Body of pancreas (tissue), 4 donors: ENCODE results near the gene BIRC5. TPM values are rescaled to one million over a fixed set of nuclear protein-coding genes. Genes with fewer than 3 reads are reported as not detected.

Source experiments
- ATAC-seq: fragments of 150-250 bp; one replicate; pipeline ENCODE4 v1.9.1; 2016
- DNase-seq, 4 donors: peaks; one replicate each; pipeline ENCODE4 v3.0.0-alpha.2; 2019
- H3K27ac ChIP-seq, 4 donors: fragments of 200-600 bp; sonication (generic); 1 replicate in 3 of 4; 2 replicates in 1 of 4; pipeline versions ENCODE4 v1.5.1 to v1.6.1; 2016 to 2019; ENCODE audit warnings: mild to moderate bottlenecking in 1 of 4, mixed read lengths in 1 of 4, moderate library complexity in 1 of 4
- H3K27me3 ChIP-seq, 2 donors: fragments of 200-600 bp; sonication (generic); one replicate each; pipeline ENCODE4 v1.6.0; 2016; ENCODE audit warnings: mild to moderate bottlenecking in 1 of 2
- H3K36me3 ChIP-seq, 2 donors: fragments of 200-600 bp; sonication (generic); replicated peaks in 1 of 2; 2 replicates each; pipeline ENCODE4 v1.5.1; 2016; ENCODE audit warnings: low read depth in 2 of 2; ENCODE audit not compliant: insufficient read depth in 1 of 2
- H3K4me1 ChIP-seq: fragments of 200-600 bp; sonication (generic); one replicate; pipeline ENCODE4 v1.6.0; 2016
- H3K4me3 ChIP-seq, 2 donors: fragments of 200-600 bp; sonication (generic); 1 replicate in 1 of 2; 2 replicates in 1 of 2; pipeline ENCODE4 v1.5.1; 2016 to 2019
- H3K9me3 ChIP-seq, 3 donors: fragments of 200-600 bp; sonication (generic); 1 replicate in 2 of 3; 2 replicates in 1 of 3; pipeline ENCODE4 v1.5.1; 2016
- CTCF ChIP-seq, 7 experiments: fragments of 450-650 bp in 4 of 7; fragments of 200-600 bp in 3 of 7; sonication (generic) in 3 of 7; IDR thresholded peaks; one replicate each; pipeline ENCODE4 v1.5.1; 2016 to 2019; ENCODE audit warnings: antibody characterized with exemption in 7 of 7
- POLR2A ChIP-seq, 3 donors: fragments of 450-650 bp; IDR thresholded peaks; one replicate each; pipeline ENCODE4 v1.6.1; 2016; ENCODE audit warnings: antibody characterized with exemption in 3 of 3, mild to moderate bottlenecking in 2 of 3
- WGBS, 2 donors: methylation state at CpG; one replicate each; pipeline ENCODE4 v1.1.5; 2017; 5-methylcytosine and 5-hydroxymethylcytosine counted together
- intact Hi-C: fragments of 100-400 bp; cut with DNase I; formaldehyde crosslinking; loops from one replicate; pipeline ENCODE4 v1.15.1; 2023
- total RNA-seq, 2 donors: library from RNA; depleted of rRNA; stranded (reverse); fragments of >200 nt; gene quantifications; one replicate each; pipeline ENCODE4 v1.1.0, GENCODE V29; 2016

The BIRC5 gene
- total RNA-seq, 2 donors from 2014 or later: not detected

DNA sequence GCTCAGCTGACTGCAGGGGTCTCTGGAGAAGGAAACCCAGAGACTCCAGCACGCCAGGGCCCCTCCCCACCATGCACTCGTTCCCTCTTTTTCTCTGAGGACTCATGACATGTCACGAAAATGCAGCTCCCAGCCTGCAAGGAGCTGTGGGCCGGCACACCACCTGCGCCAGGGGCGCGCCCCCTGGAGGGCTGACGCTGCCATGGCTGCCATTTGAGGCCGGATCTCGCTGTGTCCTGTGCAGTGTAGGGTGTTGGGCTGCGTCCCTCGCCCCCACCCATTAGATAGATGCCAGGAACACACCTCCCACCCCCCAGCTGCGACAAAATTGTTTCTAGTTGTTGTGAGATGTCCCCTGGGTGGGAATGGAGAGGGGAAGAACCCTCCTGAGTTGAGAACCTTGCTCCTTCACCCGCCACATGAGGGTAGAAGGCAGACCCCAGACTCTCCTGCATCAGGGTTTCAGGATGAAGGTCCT, 37.5 kb upstream of the BIRC5 start:
- Histone ChIP-seq H3K27ac (peak overlapping the region; percentile 19 to 95 (median 88)), H3K27me3 (no peaks in the 10 kb centered on the region), H3K4me1 (peaks cover 58% of the 10 kb centered on the region), H3K36me3 (no peaks in the 10 kb centered on the region), H3K4me3 (no peak overlapping the region), H3K9me3 (no peaks in the 10 kb centered on the region)
- 11 to 20% methylated on average over 10 to 11 of the region's 14 CpGs for WGBS, 2 donors
- intact Hi-C loops: no loop called here
- ATAC-seq (peak; percentile 28), DNase-seq (peak; percentile 78 to 84 (median 82))
- no peak for TF ChIP-seq POLR2A (IDR thresholded peaks at IDR 0.05)
- TF ChIP-seq CTCF (IDR thresholded peaks at IDR 0.05): peak; percentile 78 to 90 (median 82)

DNA sequence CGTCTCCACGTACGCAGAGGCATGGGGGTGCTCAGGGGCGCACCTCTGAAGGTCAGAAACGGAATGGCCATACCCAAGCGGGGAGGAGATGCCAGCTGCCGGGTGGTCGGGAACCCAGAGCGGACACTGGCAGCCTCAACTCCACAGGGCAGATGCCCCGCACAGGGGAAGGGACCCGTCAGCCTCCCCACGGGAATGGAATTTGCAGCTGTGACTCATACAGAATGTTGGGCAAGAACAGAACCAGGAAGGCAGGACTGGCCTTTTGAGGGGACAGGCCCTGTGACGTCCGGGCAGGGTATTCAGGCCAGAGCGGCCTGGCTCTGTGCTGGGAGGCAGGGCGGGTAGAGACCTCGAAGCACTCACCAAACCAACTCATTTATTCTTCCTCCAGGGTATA, 34.7 kb upstream of the BIRC5 start:
- Histone ChIP-seq H3K27me3 (no peaks in the 10 kb centered on the region), H3K36me3 (no peaks in the 10 kb centered on the region), H3K4me3 (no peak overlapping the region), H3K4me1 (peaks cover 58% of the 10 kb centered on the region), H3K27ac (no peak overlapping the region), H3K9me3 (no peaks in the 10 kb centered on the region)
- no peak for TF ChIP-seq POLR2A (IDR thresholded peaks at IDR 0.05)
- TF ChIP-seq CTCF (IDR thresholded peaks at IDR 0.05): no peak
- no peak for ATAC-seq
- 76 to 79% methylated on average over 7 to 16 of the region's 17 CpGs for whole genome bisulfite sequencing, 2 donors
- DNase-seq: peak in 1 of 4 donors; percentile 56
- intact Hi-C loops: no loop called here

DNA sequence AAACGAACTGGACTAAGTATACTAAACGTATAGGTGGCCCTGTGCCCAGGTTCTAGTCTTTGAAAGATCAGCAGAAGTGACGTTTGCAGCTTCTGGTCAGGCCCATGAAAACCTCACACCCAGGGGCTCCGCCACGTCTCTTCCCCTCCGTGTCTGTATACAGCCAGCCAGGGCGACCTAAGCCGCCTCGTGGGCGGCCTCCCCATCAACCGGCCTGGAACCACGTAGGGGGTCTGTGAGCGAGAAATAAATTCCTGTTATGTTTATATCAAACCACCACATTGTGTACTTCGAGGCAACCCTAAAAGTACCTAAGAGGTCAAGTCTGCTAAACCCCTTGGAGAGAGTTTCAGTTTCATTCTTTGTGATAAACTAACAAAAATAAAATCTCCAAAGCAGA, 34.0 kb upstream of the BIRC5 start:
- H3K27ac ChIP-seq: no peak overlapping the region

DNA sequence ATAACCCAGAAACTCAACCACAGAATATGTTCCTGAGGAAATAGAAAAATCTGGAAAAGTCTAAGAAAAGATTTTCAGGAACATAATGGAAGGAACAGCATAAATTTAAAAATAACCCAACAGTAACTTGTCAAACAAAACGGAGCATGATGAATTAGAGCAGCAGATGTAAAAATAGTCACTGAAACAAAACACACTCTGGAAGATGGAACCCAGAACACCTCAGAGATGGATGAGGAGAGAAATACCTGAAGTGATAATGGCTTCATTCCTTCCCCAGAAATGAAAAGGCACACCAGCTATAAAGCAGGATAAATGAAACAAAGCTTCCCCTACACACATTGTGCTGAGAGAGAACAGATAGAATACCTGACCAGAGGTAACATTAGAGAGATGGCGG, 33.5 kb upstream of the BIRC5 start:
- DNase-seq (no peak), ATAC-seq (no peak)
- Histone ChIP-seq H3K27ac (no peak overlapping the region), H3K9me3 (no peaks in the 10 kb centered on the region), H3K4me1 (peaks cover 58% of the 10 kb centered on the region), H3K36me3 (no peaks in the 10 kb centered on the region), H3K4me3 (no peak overlapping the region), H3K27me3 (no peaks in the 10 kb centered on the region)
- WGBS, 2 donors: 74 to 78% methylated on average over 2 of the region's 2 CpGs
- TF ChIP-seq CTCF (IDR thresholded peaks at IDR 0.05) (no peak), POLR2A (IDR thresholded peaks at IDR 0.05) (no peak)
- intact Hi-C loops: no loop called here

More for the DNA sequence above, 34.0 kb upstream of the BIRC5 start:
- intact Hi-C loops: no loop called here
- no peak for DNase-seq
- WGBS, 2 donors: 75 to 82% methylated on average over 14 of the region's 14 CpGs
- H3K4me1 ChIP-seq: peaks cover 58% of the 10 kb centered on the region
- H3K36me3 ChIP-seq: no peaks in the 10 kb centered on the region
- no peak for TF ChIP-seq CTCF (IDR thresholded peaks at IDR 0.05)
- TF ChIP-seq POLR2A (IDR thresholded peaks at IDR 0.05): no peak
- ATAC-seq: no peak
- no peak overlapping the region for H3K4me3 ChIP-seq
- H3K9me3 ChIP-seq: no peaks in the 10 kb centered on the region
- no peaks in the 10 kb centered on the region for H3K27me3 ChIP-seq

DNA sequence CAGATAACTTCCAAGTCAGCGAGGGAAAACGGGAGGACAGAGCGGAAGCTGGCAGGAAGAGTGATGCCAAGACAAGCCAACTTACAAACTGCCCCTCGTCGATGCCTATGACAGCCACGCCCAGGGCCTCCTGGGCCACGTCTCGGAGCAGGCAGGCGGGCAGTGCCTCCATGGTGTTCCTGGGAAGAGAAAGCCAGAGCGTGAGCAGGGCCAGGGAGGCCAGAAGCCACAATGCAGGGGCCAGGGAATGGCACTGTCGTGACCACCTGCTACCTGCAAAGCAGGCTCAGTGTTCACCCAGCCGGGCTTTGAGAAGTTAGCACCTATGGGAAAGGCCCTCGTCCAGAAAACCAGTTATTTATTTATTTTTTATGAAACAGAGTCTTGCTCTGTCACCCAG, 31.5 kb upstream of the BIRC5 start:
- peak in 1 of 3 donors; percentile 21 for TF ChIP-seq POLR2A (IDR thresholded peaks at IDR 0.05)
- no peak for TF ChIP-seq CTCF (IDR thresholded peaks at IDR 0.05)
- Histone ChIP-seq H3K4me3 (no peak overlapping the region), H3K4me1 (peaks cover 56% of the 10 kb centered on the region), H3K9me3 (no peaks in the 10 kb centered on the region), H3K27me3 (no peaks in the 10 kb centered on the region), H3K27ac (peak overlapping the region; percentile 53 to 89 (median 79)), H3K36me3 (no peaks in the 10 kb centered on the region)
- intact Hi-C loops: no loop called here
- 49 to 57% methylated on average over 13 of the region's 13 CpGs for WGBS, 2 donors
- peak; percentile 70 to 86 (median 80) for DNase-seq
- ATAC-seq: peak; percentile 20
